Activated T-cell treated with anti-CD3 and anti-CD28 coated beads, Interleukin-2, amount 50 U/mL, for 1 hour (primary cell): ENCODE data around the gene NDUFA8.
A peak's percentile ranks its signal among the peaks of the same experiment; 100 is the strongest.

ENCODE experiments used
- DNase-seq: peaks from one replicate; pipeline ENCODE4 v3.0.0-alpha.2; 2020

NDUFA8 gene

GRCh38 chr9:122133984-122134535 lies 25.5 kb downstream of the NDUFA8 start:
- DNase-seq = no peak

GRCh38 chr9:122133263-122133983 lies 26.2 kb downstream of the NDUFA8 start:
- DNase-seq = no peak

DNA sequence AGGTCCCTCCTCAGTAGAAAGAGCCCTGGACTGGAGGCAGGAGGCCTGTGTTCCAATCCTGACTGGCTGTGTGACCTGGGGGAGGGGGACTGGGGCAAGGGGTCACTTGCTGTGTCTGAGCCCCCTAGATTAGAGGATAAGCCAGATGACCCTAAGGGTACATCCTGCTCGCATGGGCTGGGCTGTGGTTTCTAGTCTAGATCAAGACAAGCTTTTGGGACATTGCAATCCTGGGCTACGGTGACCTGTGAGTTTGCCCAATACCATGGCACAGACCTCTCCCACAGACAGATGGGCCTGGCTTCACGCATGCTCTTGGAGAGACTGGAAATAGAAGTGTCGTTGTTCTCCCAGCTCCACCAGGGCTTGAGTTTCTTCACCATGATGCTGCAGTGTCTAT lies 27.0 kb downstream of the NDUFA8 start:
- no peak for DNase-seq

- no peak for DNase-seq
Measured at GRCh38 chr9:122131401-122132001, 28.1 kb downstream of the NDUFA8 start.

DNA sequence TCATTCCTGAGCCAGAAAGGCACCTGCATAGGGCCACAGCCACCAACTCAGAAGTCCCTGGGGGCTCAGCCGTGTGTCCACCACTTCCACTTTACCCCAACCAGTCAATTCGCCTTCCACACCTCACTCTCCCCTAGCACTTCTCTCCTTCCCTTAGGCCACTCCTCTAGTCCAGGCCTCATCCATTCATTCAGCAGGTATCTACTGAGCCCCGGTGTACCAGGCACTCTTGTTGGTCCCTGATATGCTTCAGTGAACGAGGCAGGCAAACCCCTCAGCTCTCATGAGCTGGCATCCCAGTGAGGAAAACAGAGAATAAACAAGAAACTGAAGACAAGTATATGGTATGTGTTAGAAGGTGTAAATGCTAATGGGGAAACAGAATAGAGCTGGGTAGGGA lies 28.7 kb downstream of the NDUFA8 start:
- no peak for DNase-seq

- no peak for DNase-seq
Measured at GRCh38 chr9:122129969-122130368, 29.6 kb downstream of the NDUFA8 start.

- no peak for DNase-seq
Measured at GRCh38 chr9:122128969-122129343, 30.6 kb downstream of the NDUFA8 start.

GRCh38 chr9:122128007-122128968 lies 31.3 kb downstream of the NDUFA8 start:
- DNase-seq = no peak

DNA sequence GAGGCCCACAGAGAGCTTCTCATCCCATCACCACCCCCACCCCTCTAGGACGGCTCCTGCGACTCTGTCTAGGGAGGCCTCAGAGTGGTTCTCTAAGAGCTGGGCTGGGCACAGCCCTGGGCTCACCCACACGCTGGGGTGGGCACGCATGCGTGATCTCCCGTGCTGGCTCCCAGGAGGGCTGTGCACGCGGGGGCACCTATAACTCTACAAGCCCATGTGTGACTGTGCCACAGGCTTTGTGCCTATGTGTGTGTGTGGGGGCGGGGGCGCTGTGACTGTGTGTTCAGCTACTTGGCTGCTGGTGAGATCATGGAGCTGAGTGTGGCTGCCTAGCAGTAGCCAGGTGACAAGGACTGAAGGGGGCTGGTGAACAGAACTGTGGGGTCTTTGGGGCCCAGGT lies 32.2 kb downstream of the NDUFA8 start:
- DNase-seq = no peak

GRCh38 chr9:122126331-122127261 lies 33.0 kb downstream of the NDUFA8 start:
- DNase-seq = no peak

DNA sequence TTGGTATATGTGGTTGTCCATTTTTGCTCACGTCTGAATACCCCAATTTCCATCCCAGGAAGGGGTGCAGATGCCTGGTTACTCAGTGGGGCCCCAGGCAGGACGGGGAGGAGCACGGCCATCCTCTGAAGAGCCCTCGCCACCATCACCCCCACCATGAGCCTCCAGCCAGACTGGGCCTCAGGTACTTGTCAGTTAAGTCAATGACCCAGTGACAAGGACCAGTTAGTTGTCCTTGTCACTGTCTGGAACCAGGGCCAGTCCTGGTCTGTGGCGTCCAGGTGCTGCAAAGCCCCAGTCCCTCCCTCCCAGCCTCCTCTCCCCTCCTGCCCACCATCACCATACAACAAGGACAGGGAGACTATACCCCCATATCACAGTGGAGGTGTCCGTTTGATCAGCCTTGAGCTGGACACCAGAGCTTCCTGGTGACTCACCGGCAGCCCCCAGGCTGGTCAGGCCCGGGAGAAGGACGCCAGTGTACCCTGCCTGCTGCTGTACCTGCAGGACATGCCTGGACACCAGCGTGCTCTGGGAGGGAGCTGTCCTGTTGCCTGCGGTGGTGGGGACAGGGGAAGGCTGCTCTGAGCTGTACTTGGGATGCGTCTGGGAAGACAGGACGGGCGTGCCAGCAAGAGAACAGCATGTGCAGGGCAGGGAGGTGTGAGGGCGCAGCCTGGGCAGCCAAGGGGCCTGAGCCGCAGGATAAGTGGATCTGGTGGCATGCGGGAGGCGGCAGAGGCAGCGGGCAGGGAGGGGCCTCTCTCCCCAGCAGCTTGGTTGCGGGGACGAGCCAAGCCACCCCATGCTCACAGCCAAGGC lies 33.9 kb downstream of the NDUFA8 start:
- DNase-seq = no peak

DNA sequence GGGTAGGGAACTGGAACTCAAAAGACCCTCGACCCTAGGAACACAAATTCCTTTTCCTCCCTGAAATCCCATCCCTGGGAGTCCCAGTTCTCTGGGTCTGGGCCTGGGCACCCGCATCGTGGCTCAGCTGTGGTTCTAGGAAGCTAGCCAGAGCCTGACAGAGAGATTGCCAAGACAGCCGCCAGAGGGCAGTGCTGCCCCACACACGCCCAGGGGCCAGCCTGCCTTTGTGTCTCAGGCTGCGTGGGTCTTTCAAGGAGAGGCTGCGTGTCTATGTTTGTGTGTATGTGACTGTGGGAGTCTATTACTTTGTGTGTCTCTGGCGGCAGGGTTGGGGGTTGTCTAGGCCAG lies 34.4 kb downstream of the NDUFA8 start:
- DNase-seq = peak; percentile 83

DNA sequence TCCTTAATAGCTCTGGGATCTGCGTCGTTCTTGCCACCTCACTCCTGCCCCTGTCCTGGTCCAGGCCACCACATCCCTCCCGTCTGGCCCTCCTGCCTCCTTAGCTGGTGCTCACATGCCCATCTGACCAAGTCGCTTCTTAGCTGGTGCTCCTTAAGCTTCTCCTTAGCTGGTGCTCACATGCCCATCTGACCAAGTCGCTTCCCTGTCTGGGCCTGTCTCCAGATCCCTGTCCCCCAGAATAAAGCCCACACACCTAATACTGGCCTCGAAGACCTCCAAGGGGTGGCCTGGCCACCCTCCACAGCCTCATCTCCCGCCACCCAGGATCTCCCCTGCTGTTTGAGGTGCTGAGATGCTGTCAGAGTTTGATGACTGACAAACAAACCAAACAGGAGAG lies 35.1 kb downstream of the NDUFA8 start:
- no peak for DNase-seq

GRCh38 chr9:122124048-122124447 lies 35.5 kb downstream of the NDUFA8 start:
- no peak for DNase-seq

- peak; percentile 77 for DNase-seq
Measured at GRCh38 chr9:122122903-122123632, 36.5 kb downstream of the NDUFA8 start.

GRCh38 chr9:122122468-122122867 lies 37.1 kb downstream of the NDUFA8 start:
- DNase-seq = no peak

GRCh38 chr9:122121931-122122330 lies 37.6 kb downstream of the NDUFA8 start:
- no peak for DNase-seq

- no peak for DNase-seq
Measured at GRCh38 chr9:122121391-122121790, 38.2 kb downstream of the NDUFA8 start.

- no peak for DNase-seq
Measured at GRCh38 chr9:122120316-122121071, 39.1 kb downstream of the NDUFA8 start.

DNA sequence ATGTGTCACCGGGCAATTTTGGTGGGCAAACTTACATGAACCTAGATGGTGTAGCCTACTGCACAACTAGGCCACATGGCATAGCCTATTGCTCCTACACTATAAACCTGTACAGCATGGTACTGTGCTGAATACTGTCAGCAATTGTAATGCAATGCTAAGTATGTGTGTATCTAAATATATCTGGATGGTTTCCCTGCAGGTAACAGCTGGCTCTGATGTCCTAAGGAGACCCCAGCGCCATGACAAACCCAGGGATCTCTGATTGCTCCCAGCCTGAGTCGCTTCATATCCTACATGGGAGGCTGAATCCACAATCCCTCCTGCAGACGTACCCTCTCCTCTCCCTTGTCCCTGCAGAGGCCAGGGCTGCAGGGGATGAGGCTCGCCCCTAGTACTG lies 39.9 kb downstream of the NDUFA8 start:
- no peak for DNase-seq
